Activated CD4-positive, alpha-beta T cell treated with anti-CD3 and anti-CD28 coated beads, Interleukin-2, Interleukin-4, amounts not matched to agents 100 ng/mL and 50 ng/mL, durations not matched to agents 16 hours and 8 hours (primary cell): ENCODE results near the gene OGT.

Experiments
- DNase-seq: peaks from one replicate; pipeline ENCODE4 v3.0.0-alpha.2; 2020; ENCODE audit warnings: low spot score

Gene OGT

GRCh38 chrX:71622576-71623450 is 89.9 kb downstream of the OGT start:
- DNase-seq, result peak; percentile 87

- DNase-seq, result no peak
Observed at GRCh38 chrX:71623714-71624113, 90.8 kb downstream of the OGT start.

GRCh38 chrX:71625471-71625870 is 92.6 kb downstream of the OGT start:
- DNase-seq, result no peak
